CD14-positive monocyte (primary cell): ENCODE results near the gene IGF1R. TPM values are rescaled to one million over a fixed set of nuclear protein-coding genes. Genes with fewer than 3 reads are reported as not detected.

Source experiments
- DNase-seq, 3 donors: peaks; one replicate each; pipeline ENCODE4 v3.0.0-alpha.2; 2011 to 2022
- H2AFZ ChIP-seq: 2 replicates; pipeline ENCODE4 v1.6.0; 2012; ENCODE audit warnings: mild to moderate bottlenecking, low read depth, low read length, inconsistent platforms; ENCODE audit not compliant: insufficient read depth, poor library complexity, severe bottlenecking
- H3K27ac ChIP-seq, 2 donors: 1 replicate in 1 of 2; 2 replicates in 1 of 2; pipeline ENCODE4 v1.5.1; 2012 to 2013; ENCODE audit warnings: low read length in 2 of 2, control low read depth in 1 of 2, inconsistent platforms in 1 of 2, low read depth in 1 of 2, mild to moderate bottlenecking in 1 of 2
- H3K27me3 ChIP-seq, 2 donors: one replicate each; pipeline versions ENCODE4 v1.6.0 to v1.6.1; 2011 to 2013; ENCODE audit warnings: low read length in 2 of 2; ENCODE audit not compliant: control insufficient read depth in 2 of 2, insufficient read depth in 2 of 2
- H3K36me3 ChIP-seq, 2 donors: replicated peaks in 1 of 2; 1 replicate in 1 of 2; 2 replicates in 1 of 2; pipeline versions ENCODE4 v1.5.1 to v1.6.1; 2012 to 2013; ENCODE audit warnings: low read length in 2 of 2, control low read depth in 1 of 2, inconsistent platforms in 1 of 2, mild to moderate bottlenecking in 1 of 2; ENCODE audit not compliant: insufficient read depth in 2 of 2, control insufficient read depth in 1 of 2
- H3K4me1 ChIP-seq, 2 donors: 1 replicate in 1 of 2; 2 replicates in 1 of 2; pipeline versions ENCODE4 v1.5.1 to v1.6.1; 2012 to 2013; ENCODE audit warnings: low read length in 2 of 2, control low read depth in 1 of 2, inconsistent platforms in 1 of 2, mild to moderate bottlenecking in 1 of 2, moderate library complexity in 1 of 2; ENCODE audit not compliant: insufficient read depth in 2 of 2, control insufficient read depth in 1 of 2
- H3K4me2 ChIP-seq: replicated peaks from 2 replicates; pipeline ENCODE3; 2012; ENCODE audit warnings: low read length, moderate library complexity, mild to moderate bottlenecking; ENCODE audit not compliant: poor library complexity, severe bottlenecking; ENCODE audit errors: extremely low read depth
- H3K4me3 ChIP-seq, 3 experiments: fragments of 200-600 bp in 1 of 3; sonication (generic) in 1 of 3; replicated peaks in 1 of 3; 1 replicate in 2 of 3; 2 replicates in 1 of 3; pipeline ENCODE4 v1.5.1; 2011 to 2013; ENCODE audit warnings: low read length in 3 of 3, mild to moderate bottlenecking in 3 of 3, control low read depth in 2 of 3, low read depth in 2 of 3, inconsistent platforms in 1 of 3, moderate library complexity in 1 of 3
- H3K79me2 ChIP-seq: 2 replicates; pipeline ENCODE4 v1.6.0; 2012; ENCODE audit warnings: mild to moderate bottlenecking, control low read depth, inconsistent platforms, low read length, moderate library complexity; ENCODE audit not compliant: insufficient read depth
- H3K9ac ChIP-seq: 2 replicates; pipeline ENCODE4 v1.6.0; 2017; ENCODE audit warnings: low read length, mild to moderate bottlenecking; ENCODE audit not compliant: insufficient read depth, poor library complexity, severe bottlenecking
- H3K9me3 ChIP-seq, 2 donors: replicated peaks in 1 of 2; 1 replicate in 1 of 2; 2 replicates in 1 of 2; pipeline versions ENCODE4 v1.5.1 to v1.6.1; 2012 to 2013; ENCODE audit warnings: low read length in 2 of 2, control low read depth in 1 of 2; ENCODE audit not compliant: control insufficient read depth in 1 of 2, insufficient read depth in 1 of 2
- H4K20me1 ChIP-seq: 2 replicates; pipeline ENCODE4 v1.6.0; 2012; ENCODE audit warnings: mild to moderate bottlenecking, low read length, control low read depth, moderate library complexity; ENCODE audit not compliant: insufficient read depth
- H3K27ac Mint-ChIP-seq, 7 donors: one replicate each; pipeline ENCODE4 v1.8.0; 2020; ENCODE audit warnings: mild to moderate bottlenecking in 7 of 7, mixed read lengths in 7 of 7, moderate library complexity in 6 of 7, inconsistent platforms in 2 of 7
- H3K27me3 Mint-ChIP-seq, 3 donors: one replicate each; pipeline ENCODE4 v1.8.0; 2021 to 2022; ENCODE audit warnings: low read depth in 3 of 3, mild to moderate bottlenecking in 3 of 3, mixed read lengths in 3 of 3, moderate library complexity in 3 of 3, inconsistent platforms in 1 of 3
- H3K36me3 Mint-ChIP-seq, 2 donors: one replicate each; pipeline ENCODE4 v1.8.0; 2020; ENCODE audit warnings: mixed read lengths in 2 of 2, inconsistent platforms in 1 of 2, mild to moderate bottlenecking in 1 of 2
- H3K4me1 Mint-ChIP-seq: one replicate; pipeline ENCODE4 v1.8.0; 2020; ENCODE audit warnings: mild to moderate bottlenecking, mixed read lengths
- H3K4me3 Mint-ChIP-seq, 2 donors: one replicate each; pipeline ENCODE4 v1.8.0; 2020; ENCODE audit warnings: mild to moderate bottlenecking in 2 of 2, mixed read lengths in 2 of 2, moderate library complexity in 1 of 2
- H3K9me3 Mint-ChIP-seq, 7 donors: one replicate each; pipeline ENCODE4 v1.8.0; 2020 to 2022; ENCODE audit warnings: mixed read lengths in 7 of 7, mild to moderate bottlenecking in 6 of 7, moderate library complexity in 6 of 7, inconsistent platforms in 2 of 7
- CTCF ChIP-seq: fragments of 200-600 bp; IDR thresholded peaks from one replicate; pipeline ENCODE4 v1.8.0; 2022; ENCODE audit warnings: antibody characterized with exemption, mild to moderate bottlenecking
- WGBS: methylation state at CpG from one replicate; pipeline ENCODE4 v1.1.5; 2013; ENCODE audit warnings: missing lambda C conversion rate; ENCODE audit not compliant: insufficient coverage; 5-methylcytosine and 5-hydroxymethylcytosine counted together
- intact Hi-C, 2 donors: fragments of 100-400 bp; cut with micrococcal nuclease; formaldehyde crosslinking; loops; one replicate each; pipeline versions ENCODE4 v1.15.0 to v1.15.1; 2023
- polyA plus RNA-seq, 3 donors: library from polyadenylated mRNA; depleted of rRNA in 1 of 3; unstranded in 2 of 3; stranded (reverse) in 1 of 3; fragments of 300-500 nt in 2 of 3; fragments of >200 nt in 1 of 3; fragmentation: Illumina TruSeq in 2 of 3; gene quantifications; 1 replicate in 2 of 3; 2 replicates in 1 of 3; pipeline ENCODE4 v1.2.3, GENCODE V29; 2012 to 2021

IGF1R gene
- polyA plus RNA-seq, 3 donors: 0.35 to 4.9 (median 0.67) TPM

- Mint-ChIP-seq H3K36me3 (peaks cover 36 to 38% of the 10 kb centered on the region in 2 donors), H3K4me3 (no peak overlapping the region), H3K4me1 (peaks cover 23% of the 10 kb centered on the region), H3K27ac (peak overlapping the region in 2 of 7 donors; percentile 0 to 2), H3K9me3 (no peaks in the 10 kb centered on the region), H3K27me3 (peaks cover 0 to 2% (median 0%) of the 10 kb centered on the region in 3 donors)
- Histone ChIP-seq H3K4me3 (no peak overlapping the region), H3K4me1 (peaks cover 13 to 25% of the 10 kb centered on the region in 2 donors), H3K36me3 (peaks cover 2 to 29% of the 10 kb centered on the region in 2 donors), H4K20me1 (no peaks in the 10 kb centered on the region), H3K27me3 (no peaks in the 10 kb centered on the region), H3K9ac (no peak overlapping the region), H3K9me3 (no peaks in the 10 kb centered on the region), H3K79me2 (no peaks in the 10 kb centered on the region), H2AFZ (no peak overlapping the region), H3K27ac (no peak overlapping the region), H3K4me2 (no peak overlapping the region)
- no peak for DNase-seq
- TF ChIP-seq CTCF: no peak
- intact Hi-C loops: no loop called here
- 96% methylated on average over 6 of the region's 12 CpGs for WGBS
These were observed 248.7 kb downstream of the IGF1R start for GRCh38 chr15:98896802-98897732.

GRCh38 chr15:98898122-98898521 is 249.8 kb downstream of the IGF1R start:
- Histone ChIP-seq H3K9me3 (no peaks in the 10 kb centered on the region), H3K4me1 (peaks cover 13 to 32% of the 10 kb centered on the region in 2 donors), H3K79me2 (no peaks in the 10 kb centered on the region), H4K20me1 (no peaks in the 10 kb centered on the region), H2AFZ (no peak overlapping the region), H3K9ac (no peak overlapping the region), H3K27ac (no peak overlapping the region), H3K36me3 (peaks cover 2 to 27% of the 10 kb centered on the region in 2 donors), H3K4me2 (no peak overlapping the region), H3K27me3 (no peaks in the 10 kb centered on the region), H3K4me3 (no peak overlapping the region)
- Mint-ChIP-seq H3K27me3 (peaks cover 0 to 2% (median 0%) of the 10 kb centered on the region in 3 donors), H3K4me3 (no peak overlapping the region), H3K27ac (no peak overlapping the region), H3K9me3 (no peaks in the 10 kb centered on the region), H3K4me1 (peaks cover 29% of the 10 kb centered on the region), H3K36me3 (peaks cover 34 to 37% of the 10 kb centered on the region in 2 donors)
- no CpG with 5 or more reads among the region's 2 CpGs for whole genome bisulfite sequencing
- no peak for TF ChIP-seq CTCF
- intact Hi-C loops: no loop called here
- DNase-seq: no peak
